ENCODE results near the gene MAP3K4.

DNA sequence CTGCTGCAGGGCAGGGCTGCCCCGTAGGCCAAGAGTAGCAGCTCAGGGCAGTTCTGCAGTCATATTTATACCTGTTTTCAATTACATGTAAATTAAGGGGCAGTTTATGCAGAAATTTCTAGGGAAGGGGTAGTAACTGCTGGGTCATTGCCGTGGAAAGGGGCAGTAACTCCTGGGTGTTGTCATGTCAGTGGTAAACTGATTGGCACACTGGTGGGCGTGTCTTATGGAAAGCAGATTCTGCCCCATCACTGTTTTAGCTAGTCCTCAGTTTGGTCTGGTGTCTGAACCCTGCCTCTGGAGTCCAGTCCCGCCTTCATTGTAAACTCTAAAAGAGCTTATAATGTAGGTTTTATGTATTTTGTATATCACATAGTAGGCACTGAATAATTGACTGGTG is 22.1 kb downstream of the MAP3K4 start:
- no peak for TF ChIP-seq CTCF (conservative IDR thresholded peaks at IDR 0.05; ENCODE audit: low read length)
- TF ChIP-seq EZH2phosphoT487 (IDR thresholded peaks at IDR 0.05; ENCODE audit: borderline replicate concordance), result no peak
